ENCODE data around the gene FRAS1.

- TF ChIP-seq CTCF (IDR thresholded peaks at IDR 0.05) (no peak), POLR2A (IDR thresholded peaks at IDR 0.05) (no peak)
Observed at GRCh38 chr4:78525559-78525958, 468.4 kb downstream of the FRAS1 start.

Data from uterus (tissue), 2 donors.